Measurements from ENCODE around the gene RERE. TPM values are rescaled to one million over a fixed set of nuclear protein-coding genes. Genes with fewer than 3 reads are reported as not detected.
"Not testable (repeated sequence)": the region's sequence is repeated elsewhere in the genome, so short reads cannot be mapped to it uniquely, and the experiment has no call there.

The RERE gene
- total RNA-seq, 2 donors from 2014 or later: 207 to 322 TPM

GRCh38 chr1:8844501-8845006 is 27.1 kb upstream of the RERE start:
- Histone ChIP-seq H3K27me3 (replicated peaks; ENCODE audit: insufficient read depth) (no peaks in the 10 kb centered on the region), H3K9me3 (no peaks in the 10 kb centered on the region), H3K27ac (no peak overlapping the region), H3K4me3 (no peak overlapping the region), H3K36me3 (no peaks in the 10 kb centered on the region), H3K4me1 (replicated peaks) (peaks cover 9% of the 10 kb centered on the region)
- intact Hi-C loops (cut with DNase I): loop anchor here (5.0 kb wide), 2 partner anchors 127 to 282 kb away; no protein-coding TSS in a partner anchor
- TF ChIP-seq, protein P1, sequence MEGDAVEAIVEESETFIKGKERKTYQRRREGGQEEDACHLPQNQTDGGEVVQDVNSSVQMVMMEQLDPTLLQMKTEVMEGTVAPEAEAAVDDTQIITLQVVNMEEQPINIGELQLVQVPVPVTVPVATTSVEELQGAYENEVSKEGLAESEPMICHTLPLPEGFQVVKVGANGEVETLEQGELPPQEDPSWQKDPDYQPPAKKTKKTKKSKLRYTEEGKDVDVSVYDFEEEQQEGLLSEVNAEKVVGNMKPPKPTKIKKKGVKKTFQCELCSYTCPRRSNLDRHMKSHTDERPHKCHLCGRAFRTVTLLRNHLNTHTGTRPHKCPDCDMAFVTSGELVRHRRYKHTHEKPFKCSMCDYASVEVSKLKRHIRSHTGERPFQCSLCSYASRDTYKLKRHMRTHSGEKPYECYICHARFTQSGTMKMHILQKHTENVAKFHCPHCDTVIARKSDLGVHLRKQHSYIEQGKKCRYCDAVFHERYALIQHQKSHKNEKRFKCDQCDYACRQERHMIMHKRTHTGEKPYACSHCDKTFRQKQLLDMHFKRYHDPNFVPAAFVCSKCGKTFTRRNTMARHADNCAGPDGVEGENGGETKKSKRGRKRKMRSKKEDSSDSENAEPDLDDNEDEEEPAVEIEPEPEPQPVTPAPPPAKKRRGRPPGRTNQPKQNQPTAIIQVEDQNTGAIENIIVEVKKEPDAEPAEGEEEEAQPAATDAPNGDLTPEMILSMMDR (IDR thresholded peaks at IDR 0.05): no peak
- no peak for TF ChIP-seq POLR2AphosphoS5 (IDR thresholded peaks at IDR 0.05)
- no peak for TF ChIP-seq POLR2A (IDR thresholded peaks at IDR 0.05)
- no peak for DNase-seq (ENCODE audit: low spot score)
- 66% methylated on average over 7 of the region's 7 CpGs for WGBS

DNA sequence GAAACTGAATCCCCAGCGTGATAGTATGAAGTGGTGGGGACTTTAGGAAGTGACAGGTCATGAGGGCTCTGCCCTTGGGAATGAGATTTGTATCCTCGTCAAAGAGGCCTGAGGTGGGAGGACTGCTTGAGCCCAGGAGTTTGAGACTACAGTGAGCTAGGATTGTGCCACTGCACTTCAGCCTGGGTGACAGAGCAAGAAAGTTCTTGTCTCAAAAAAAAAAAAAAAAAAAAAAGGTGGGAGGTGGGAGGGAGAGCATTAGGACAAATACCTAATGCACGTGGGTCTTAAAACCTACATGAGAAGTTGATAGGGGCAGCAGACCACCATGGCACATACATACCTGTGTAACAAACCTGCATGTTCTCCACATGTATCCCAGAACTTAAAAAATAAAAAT is 24.0 kb upstream of the RERE start:
- H3K9me3 ChIP-seq: no peaks in the 10 kb centered on the region
- intact Hi-C loops (cut with DNase I): no loop called here
- H3K36me3 ChIP-seq: no peaks in the 10 kb centered on the region
- no peak overlapping the region for H3K4me3 ChIP-seq
- DNase-seq (ENCODE audit: low spot score): no peak
- no peaks in the 10 kb centered on the region for H3K27me3 ChIP-seq (replicated peaks; ENCODE audit: insufficient read depth)
- H3K4me1 ChIP-seq (replicated peaks): no peaks in the 10 kb centered on the region
- H3K27ac ChIP-seq: no peak overlapping the region
- TF ChIP-seq, protein P1 (IDR thresholded peaks at IDR 0.05): no peak
- TF ChIP-seq POLR2A (IDR thresholded peaks at IDR 0.05): no peak
- TF ChIP-seq POLR2AphosphoS5 (IDR thresholded peaks at IDR 0.05): no peak
- 97% methylated on average over 3 of the region's 3 CpGs for WGBS

GRCh38 chr1:8839990-8840389 is 22.6 kb upstream of the RERE start:
- TF ChIP-seq, protein P1 (IDR thresholded peaks at IDR 0.05): no peak
- H3K36me3 ChIP-seq: no peaks in the 10 kb centered on the region
- DNase-seq (ENCODE audit: low spot score): no peak
- 96% methylated on average over 7 of the region's 7 CpGs for WGBS
- no peaks in the 10 kb centered on the region for H3K4me1 ChIP-seq (replicated peaks)
- H3K27me3 ChIP-seq (replicated peaks; ENCODE audit: insufficient read depth): no peaks in the 10 kb centered on the region
- H3K9me3 ChIP-seq: no peaks in the 10 kb centered on the region
- intact Hi-C loops (cut with DNase I): no loop called here
- no peak overlapping the region for H3K4me3 ChIP-seq
- H3K27ac ChIP-seq: no peak overlapping the region

- WGBS: 60% methylated on average over 14 of the region's 14 CpGs
- TF ChIP-seq POLR2AphosphoS5 (IDR thresholded peaks at IDR 0.05) (no peak), POLR2A (IDR thresholded peaks at IDR 0.05) (no peak)
- TF ChIP-seq, protein P1 (IDR thresholded peaks at IDR 0.05): no peak
- no peak for DNase-seq (ENCODE audit: low spot score)
- no peak overlapping the region for H3K4me3 ChIP-seq
- intact Hi-C loops (cut with DNase I): no loop called here
- H3K27me3 ChIP-seq (replicated peaks; ENCODE audit: insufficient read depth): no peaks in the 10 kb centered on the region
- no peaks in the 10 kb centered on the region for H3K4me1 ChIP-seq (replicated peaks)
- H3K27ac ChIP-seq: no peak overlapping the region
- no peaks in the 10 kb centered on the region for H3K9me3 ChIP-seq
- H3K36me3 ChIP-seq: no peaks in the 10 kb centered on the region
Observed at GRCh38 chr1:8835941-8836643, 18.7 kb upstream of the RERE start.

GRCh38 chr1:8831340-8831739 is 13.9 kb upstream of the RERE start:
- WGBS: 56% methylated on average over 4 of the region's 4 CpGs
- no peak overlapping the region for H3K4me3 ChIP-seq
- no peaks in the 10 kb centered on the region for H3K9me3 ChIP-seq
- H3K36me3 ChIP-seq: no peaks in the 10 kb centered on the region
- intact Hi-C loops (cut with DNase I): no loop called here
- DNase-seq (ENCODE audit: low spot score): no peak
- H3K27me3 ChIP-seq (replicated peaks; ENCODE audit: insufficient read depth): no peaks in the 10 kb centered on the region
- no peak overlapping the region for H3K27ac ChIP-seq
- TF ChIP-seq POLR2A (IDR thresholded peaks at IDR 0.05): no peak
- TF ChIP-seq, protein P1 (IDR thresholded peaks at IDR 0.05): no peak
- no peaks in the 10 kb centered on the region for H3K4me1 ChIP-seq (replicated peaks)

- H3K4me1 ChIP-seq (replicated peaks); H3K27ac ChIP-seq; intact Hi-C loops (cut with DNase I); H3K9me3 ChIP-seq; H3K4me3 ChIP-seq; H3K27me3 ChIP-seq (replicated peaks; ENCODE audit: insufficient read depth); H3K36me3 ChIP-seq; DNase-seq (ENCODE audit: low spot score): not testable (repeated sequence)
- WGBS: 86% methylated on average over 10 of the region's 10 CpGs
Observed at GRCh38 chr1:8830732-8831131, 13.3 kb upstream of the RERE start.
